ENCODE results near the gene RAP1GAP2. TPM values are rescaled to one million over a fixed set of nuclear protein-coding genes. Genes with fewer than 3 reads are reported as not detected.
A peak's percentile ranks its signal among the peaks of the same experiment; 100 is the strongest.

RAP1GAP2 gene
- total RNA-seq, 1 donor from 2014 or later, result 8.6 TPM

DNA sequence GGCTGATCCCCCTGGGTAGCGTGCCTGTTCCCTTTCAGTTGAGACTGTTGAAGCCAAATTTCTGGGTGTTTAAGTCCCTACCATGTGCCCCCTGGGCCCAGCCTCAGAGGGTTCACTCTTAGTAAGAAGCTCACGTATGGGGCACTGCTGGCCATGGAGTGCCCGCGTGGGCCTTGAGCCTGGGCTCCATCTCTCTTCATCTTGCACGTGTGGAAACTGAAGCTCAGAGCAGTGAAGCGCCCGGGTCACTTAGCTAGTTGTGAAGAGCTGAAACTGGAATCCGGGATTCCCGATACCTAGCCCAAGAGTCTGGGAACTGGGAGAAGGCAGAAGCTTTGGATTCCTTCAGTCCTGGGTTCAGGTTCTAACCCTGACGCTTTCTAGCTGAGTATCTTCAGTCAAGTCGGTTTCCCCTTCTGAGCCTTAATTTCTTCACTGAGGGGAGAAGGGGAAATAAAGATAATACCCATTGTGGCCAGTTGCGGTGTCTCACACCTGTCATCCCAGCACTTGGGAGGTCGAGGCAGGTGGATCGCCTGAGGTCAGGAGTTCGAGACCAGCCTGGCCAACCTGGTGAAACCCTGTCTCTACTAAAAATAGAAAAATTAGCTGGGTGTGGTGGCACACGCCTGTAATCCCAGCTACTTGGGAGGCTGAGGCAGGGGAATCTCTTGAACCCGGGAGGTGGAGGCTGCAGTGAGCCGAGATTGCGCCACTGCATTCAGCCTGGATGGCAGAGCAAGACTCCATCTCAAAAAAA is 163.3 kb downstream of the RAP1GAP2 start:
- peak overlapping the region; percentile 62 for H3K4me2 ChIP-seq (ENCODE audit: low read length)
- H3K27ac ChIP-seq (ENCODE audit: low read depth, low read length), result no peak overlapping the region
- peak overlapping the region; percentile 47 for H3K27ac Mint-ChIP-seq (ENCODE audit: unreplicated experiment)
- H3K4me1 ChIP-seq (ENCODE audit: insufficient read depth, low read length), result peaks cover 15% of the 10 kb centered on the region
- H4K20me1 ChIP-seq (ENCODE audit: insufficient read depth, low read length), result no peaks in the 10 kb centered on the region
- no peak for FAIRE-seq
- no peaks in the 10 kb centered on the region for H3K9me3 ChIP-seq (ENCODE audit: insufficient read depth, low read depth, low read length)
- no peak for DNase-seq (ENCODE audit: low read depth)
- H3K4me3 ChIP-seq (ENCODE audit: insufficient read depth, low read depth, low read length), result no peak overlapping the region
- TF ChIP-seq, protein P1, sequence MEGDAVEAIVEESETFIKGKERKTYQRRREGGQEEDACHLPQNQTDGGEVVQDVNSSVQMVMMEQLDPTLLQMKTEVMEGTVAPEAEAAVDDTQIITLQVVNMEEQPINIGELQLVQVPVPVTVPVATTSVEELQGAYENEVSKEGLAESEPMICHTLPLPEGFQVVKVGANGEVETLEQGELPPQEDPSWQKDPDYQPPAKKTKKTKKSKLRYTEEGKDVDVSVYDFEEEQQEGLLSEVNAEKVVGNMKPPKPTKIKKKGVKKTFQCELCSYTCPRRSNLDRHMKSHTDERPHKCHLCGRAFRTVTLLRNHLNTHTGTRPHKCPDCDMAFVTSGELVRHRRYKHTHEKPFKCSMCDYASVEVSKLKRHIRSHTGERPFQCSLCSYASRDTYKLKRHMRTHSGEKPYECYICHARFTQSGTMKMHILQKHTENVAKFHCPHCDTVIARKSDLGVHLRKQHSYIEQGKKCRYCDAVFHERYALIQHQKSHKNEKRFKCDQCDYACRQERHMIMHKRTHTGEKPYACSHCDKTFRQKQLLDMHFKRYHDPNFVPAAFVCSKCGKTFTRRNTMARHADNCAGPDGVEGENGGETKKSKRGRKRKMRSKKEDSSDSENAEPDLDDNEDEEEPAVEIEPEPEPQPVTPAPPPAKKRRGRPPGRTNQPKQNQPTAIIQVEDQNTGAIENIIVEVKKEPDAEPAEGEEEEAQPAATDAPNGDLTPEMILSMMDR (IDR thresholded peaks at IDR 0.05; ENCODE audit: insufficient read depth, low read depth, low read length), result no peak
- TF ChIP-seq EZH2 (IDR thresholded peaks at IDR 0.05; ENCODE audit: insufficient read depth, low read length), result no peak
- H3K36me3 Mint-ChIP-seq (ENCODE audit: low read depth, unreplicated experiment), result no peaks in the 10 kb centered on the region
- peaks cover 50% of the 10 kb centered on the region for H3K4me1 Mint-ChIP-seq (ENCODE audit: low read depth, unreplicated experiment)
- H3K79me2 ChIP-seq (ENCODE audit: insufficient read depth, low read length), result no peaks in the 10 kb centered on the region
- H3K36me3 ChIP-seq (ENCODE audit: insufficient read depth, low read length), result no peaks in the 10 kb centered on the region
- H3K27me3 Mint-ChIP-seq (ENCODE audit: low read depth, unreplicated experiment), result no peaks in the 10 kb centered on the region
- H3K9me3 Mint-ChIP-seq (ENCODE audit: unreplicated experiment), result no peaks in the 10 kb centered on the region
- peak overlapping the region; percentile 38 for H3K9ac ChIP-seq (ENCODE audit: low read length)
- H2AFZ ChIP-seq (ENCODE audit: low read depth, low read length), result no peak overlapping the region
- H3K27me3 ChIP-seq (ENCODE audit: insufficient read depth, low read length), result peaks cover 4% of the 10 kb centered on the region
- no peak overlapping the region for H3K4me3 Mint-ChIP-seq (ENCODE audit: unreplicated experiment)

DNA sequence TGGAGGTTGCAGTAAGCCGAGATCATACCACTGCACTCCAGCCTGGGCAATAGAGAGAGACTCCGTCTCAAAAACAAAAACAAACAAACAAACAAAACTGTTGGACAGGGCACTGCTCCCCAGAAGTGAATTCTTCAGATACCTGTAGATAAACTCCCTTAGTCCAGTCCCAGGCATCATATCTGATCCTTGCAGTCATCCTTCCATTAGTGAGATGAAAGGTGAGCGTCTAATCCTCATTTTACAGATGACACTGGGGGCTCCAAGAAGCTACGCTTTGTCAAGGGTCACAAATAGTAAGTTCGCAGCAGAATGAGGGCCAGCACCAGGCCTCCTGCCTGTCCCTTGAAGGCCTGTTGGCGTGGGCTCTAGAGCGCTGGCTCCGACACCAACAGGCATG is 165.2 kb downstream of the RAP1GAP2 start:
- Mint-ChIP-seq H3K4me1 (ENCODE audit: low read depth, unreplicated experiment) (peaks cover 49% of the 10 kb centered on the region), H3K27ac (ENCODE audit: unreplicated experiment) (no peak overlapping the region), H3K4me3 (ENCODE audit: unreplicated experiment) (no peak overlapping the region), H3K36me3 (ENCODE audit: low read depth, unreplicated experiment) (no peaks in the 10 kb centered on the region), H3K27me3 (ENCODE audit: low read depth, unreplicated experiment) (no peaks in the 10 kb centered on the region), H3K9me3 (ENCODE audit: unreplicated experiment) (no peaks in the 10 kb centered on the region)
- H3K79me2 ChIP-seq (ENCODE audit: insufficient read depth, low read length), result no peaks in the 10 kb centered on the region
- no peaks in the 10 kb centered on the region for H4K20me1 ChIP-seq (ENCODE audit: insufficient read depth, low read length)
- no peaks in the 10 kb centered on the region for H3K36me3 ChIP-seq (ENCODE audit: insufficient read depth, low read length)
- H3K4me3 ChIP-seq (ENCODE audit: insufficient read depth, low read depth, low read length), result no peak overlapping the region
- TF ChIP-seq, protein P1 (IDR thresholded peaks at IDR 0.05; ENCODE audit: insufficient read depth, low read depth, low read length), result no peak
- no peak for TF ChIP-seq EZH2 (IDR thresholded peaks at IDR 0.05; ENCODE audit: insufficient read depth, low read length)
- no peak overlapping the region for H2AFZ ChIP-seq (ENCODE audit: low read depth, low read length)
- no peaks in the 10 kb centered on the region for H3K9me3 ChIP-seq (ENCODE audit: insufficient read depth, low read depth, low read length)
- peaks cover 4% of the 10 kb centered on the region for H3K27me3 ChIP-seq (ENCODE audit: insufficient read depth, low read length)
- no peak overlapping the region for H3K9ac ChIP-seq (ENCODE audit: low read length)
- FAIRE-seq (no peak), DNase-seq (ENCODE audit: low read depth) (no peak)
- H3K4me1 ChIP-seq (ENCODE audit: insufficient read depth, low read length), result peaks cover 16% of the 10 kb centered on the region
- no peak overlapping the region for H3K27ac ChIP-seq (ENCODE audit: low read depth, low read length)
- H3K4me2 ChIP-seq (ENCODE audit: low read length), result no peak overlapping the region

DNA sequence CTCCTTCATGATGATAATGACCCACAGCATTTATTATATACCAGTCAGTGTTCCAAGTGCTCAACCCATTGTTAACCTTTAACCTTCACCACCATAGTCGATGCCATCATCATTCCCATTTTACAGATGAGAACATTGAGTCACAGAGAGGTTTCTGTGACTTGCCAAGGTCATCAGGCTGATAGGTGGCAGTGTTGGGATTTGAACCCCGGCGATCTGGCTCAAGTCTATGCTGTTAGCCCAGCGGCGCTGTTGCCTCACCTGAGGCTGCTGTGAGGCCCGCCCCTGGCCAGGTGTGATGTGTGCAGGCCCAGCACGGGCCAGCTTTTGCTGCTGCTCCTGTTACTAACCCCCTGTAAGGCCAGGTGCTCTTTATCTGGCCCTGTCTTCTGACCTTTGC is 166.0 kb downstream of the RAP1GAP2 start:
- H3K4me3 Mint-ChIP-seq (ENCODE audit: unreplicated experiment), result no peak overlapping the region
- no peaks in the 10 kb centered on the region for H3K9me3 Mint-ChIP-seq (ENCODE audit: unreplicated experiment)
- Histone ChIP-seq H3K9me3 (ENCODE audit: insufficient read depth, low read depth, low read length) (no peaks in the 10 kb centered on the region), H2AFZ (ENCODE audit: low read depth, low read length) (no peak overlapping the region), H3K36me3 (ENCODE audit: insufficient read depth, low read length) (no peaks in the 10 kb centered on the region), H3K4me2 (ENCODE audit: low read length) (no peak overlapping the region), H3K27ac (ENCODE audit: low read depth, low read length) (no peak overlapping the region), H3K9ac (ENCODE audit: low read length) (no peak overlapping the region), H3K27me3 (ENCODE audit: insufficient read depth, low read length) (peaks cover 4% of the 10 kb centered on the region), H3K79me2 (ENCODE audit: insufficient read depth, low read length) (no peaks in the 10 kb centered on the region), H3K4me3 (ENCODE audit: insufficient read depth, low read depth, low read length) (no peak overlapping the region), H3K4me1 (ENCODE audit: insufficient read depth, low read length) (peaks cover 16% of the 10 kb centered on the region), H4K20me1 (ENCODE audit: insufficient read depth, low read length) (no peaks in the 10 kb centered on the region)
- no peak for FAIRE-seq
- H3K36me3 Mint-ChIP-seq (ENCODE audit: low read depth, unreplicated experiment), result no peaks in the 10 kb centered on the region
- H3K27me3 Mint-ChIP-seq (ENCODE audit: low read depth, unreplicated experiment), result no peaks in the 10 kb centered on the region
- TF ChIP-seq EZH2 (IDR thresholded peaks at IDR 0.05; ENCODE audit: insufficient read depth, low read length), result no peak
- TF ChIP-seq, protein P1 (IDR thresholded peaks at IDR 0.05; ENCODE audit: insufficient read depth, low read depth, low read length), result no peak
- no peak overlapping the region for H3K27ac Mint-ChIP-seq (ENCODE audit: unreplicated experiment)
- no peak for DNase-seq (ENCODE audit: low read depth)
- peaks cover 49% of the 10 kb centered on the region for H3K4me1 Mint-ChIP-seq (ENCODE audit: low read depth, unreplicated experiment)
